ENCODE measurements around the gene VWA3A. TPM values are rescaled to one million over a fixed set of nuclear protein-coding genes. Genes with fewer than 3 reads are reported as not detected.

VWA3A gene
- total and polyA plus RNA-seq, 2 of the 8 experiments (the other 6 are each of a cell fraction or from before 2014, with no cell fraction given): 0.05 TPM; not detected in 1

GRCh38 chr16:22138482-22138881, 46.1 kb downstream of the VWA3A start:
- no peak for FAIRE-seq
- TF ChIP-seq PHF8 (conservative IDR thresholded peaks at IDR 0.05; ENCODE audit: low read depth, low read length) (no peak), RXRA (IDR thresholded peaks at IDR 0.05; ENCODE audit: insufficient read depth, low read depth, low read length) (no peak), SP4 (IDR thresholded peaks at IDR 0.05; ENCODE audit: low read length) (no peak), TBP (IDR thresholded peaks at IDR 0.05; ENCODE audit: low read depth, low read length) (no peak), TCF12 (IDR thresholded peaks at IDR 0.05; ENCODE audit: low read depth, low read length) (no peak), KDM4A (IDR thresholded peaks at IDR 0.05; ENCODE audit: low read depth, low read length, severe bottlenecking) (no peak), SIN3A (conservative IDR thresholded peaks at IDR 0.05 in 1 of 2, IDR thresholded peaks at IDR 0.05 in 1 of 2; ENCODE audit: low read depth in 1 of 2, low read length in 2 of 2) (no peak), E2F6 (IDR thresholded peaks at IDR 0.05) (no peak), SP1 (IDR thresholded peaks at IDR 0.05; ENCODE audit: low read depth, low read length) (no peak), HDAC2 (IDR thresholded peaks at IDR 0.05; ENCODE audit: borderline replicate concordance in 1 of 2, low read depth in 2 of 2, low read length in 2 of 2) (no peak), CHD1 (IDR thresholded peaks at IDR 0.05; ENCODE audit: low read depth, low read length) (no peak), RBBP5 (IDR thresholded peaks at IDR 0.05; ENCODE audit: borderline replicate concordance, low read depth, low read length) (no peak), GTF2F1 (IDR thresholded peaks at IDR 0.05; ENCODE audit: borderline replicate concordance, low read depth, low read length) (no peak)
- TF ChIP-seq, protein P1, sequence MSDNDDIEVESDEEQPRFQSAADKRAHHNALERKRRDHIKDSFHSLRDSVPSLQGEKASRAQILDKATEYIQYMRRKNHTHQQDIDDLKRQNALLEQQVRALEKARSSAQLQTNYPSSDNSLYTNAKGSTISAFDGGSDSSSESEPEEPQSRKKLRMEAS (IDR thresholded peaks at IDR 0.05): no peak

More at GRCh38 chr16:22138482-22138881, 46.1 kb downstream of the VWA3A start:
- H4K8ac ChIP-seq (ENCODE audit: extremely low read depth, insufficient read depth, low read length): no peak overlapping the region
- H2AK5ac ChIP-seq (ENCODE audit: low read depth, low read length): no peak overlapping the region
- H3K27me3 ChIP-seq (replicated peaks in 1 of 4; ENCODE audit: control insufficient read depth in 3 of 4, extremely low read depth in 1 of 4, insufficient read depth in 3 of 4, low read length in 3 of 4): no peaks in the 10 kb centered on the region; a peak in 1 of 7 replicates
- no peaks in the 10 kb centered on the region for H3K79me1 ChIP-seq (ENCODE audit: low read depth, low read length)
- H3K14ac ChIP-seq (ENCODE audit: insufficient read length): no peak overlapping the region
- no peak overlapping the region for H2BK120ac ChIP-seq (replicated peaks; ENCODE audit: low read depth, low read length)
- no peak overlapping the region for H3K56ac ChIP-seq (replicated peaks; ENCODE audit: insufficient read length, low read depth, low read length)
- H3K9me3 ChIP-seq (ENCODE audit: insufficient read depth in 2 of 2, low read depth in 1 of 2, low read length in 1 of 2): no peaks in the 10 kb centered on the region
- H3K23me2 ChIP-seq (ENCODE audit: low read depth, low read length): no peaks in the 10 kb centered on the region
- no peak overlapping the region for H2AFZ ChIP-seq (ENCODE audit: low read length)
- no peak overlapping the region for H4K5ac ChIP-seq (ENCODE audit: insufficient read length, low read depth, low read length)
- no peaks in the 10 kb centered on the region for H3K36me3 ChIP-seq (ENCODE audit: control insufficient read depth in 2 of 4, insufficient read depth in 4 of 4, low read length in 3 of 4)
- 94% methylated on average over 8 of the region's 8 CpGs; no CpG with 5 or more reads in 1 of the 2 experiments for whole genome bisulfite sequencing, 2 experiments (ENCODE audit: extremely low coverage in 1 of 2, insufficient coverage in 1 of 2, insufficient read length in 1 of 2, insufficient replicate concordance in 2 of 2, low coverage in 1 of 2, low lambda C conversion rate in 2 of 2, missing lambda C conversion rate in 1 of 2)
- no peaks in the 10 kb centered on the region for H3K4me1 ChIP-seq (replicated peaks in 1 of 4; ENCODE audit: control insufficient read depth in 3 of 4, insufficient read depth in 4 of 4, low read length in 3 of 4)
- H2BK20ac ChIP-seq (ENCODE audit: low read length): no peak overlapping the region
- H4K91ac ChIP-seq (replicated peaks; ENCODE audit: insufficient read length, low read length): no peak overlapping the region
- H3K4me3 ChIP-seq (ENCODE audit: extremely low read depth in 1 of 4, insufficient read depth in 2 of 4, low read depth in 3 of 4, low read length in 4 of 4): no peak overlapping the region
- ChIA-PET CTCF (ENCODE audit: partially characterized antibody) (interaction anchor here (0.5 to 7.5 kb wide), 5 partner anchors 13 to 571 kb away, joined by 3 to 42 read pairs (median 3); no protein-coding TSS in a partner anchor), POLR2A (ENCODE audit: partially characterized antibody) (no interaction called here)
- no peak overlapping the region for H2BK5ac ChIP-seq (ENCODE audit: low read depth, low read length)
- no peak overlapping the region for H3K23ac ChIP-seq (ENCODE audit: insufficient read length)
- H3K79me2 ChIP-seq (ENCODE audit: control insufficient read depth in 1 of 2, insufficient read depth in 2 of 2, low read length in 2 of 2): no peaks in the 10 kb centered on the region
- no peak overlapping the region for H3K9ac ChIP-seq (replicated peaks in 1 of 4; ENCODE audit: extremely low read depth in 1 of 4, low read depth in 3 of 4, low read length in 3 of 4)
- no peak overlapping the region for H2BK15ac ChIP-seq (ENCODE audit: low read length)
- no peak overlapping the region for H3K4me2 ChIP-seq (ENCODE audit: insufficient read depth in 1 of 2, low read depth in 2 of 2, low read length in 2 of 2)
- no peak overlapping the region for H2BK12ac ChIP-seq (ENCODE audit: low read depth, low read length)
- H4K20me1 ChIP-seq (replicated peaks in 1 of 2; ENCODE audit: control insufficient read depth in 1 of 2, insufficient read depth in 2 of 2, low read length in 2 of 2): no peaks in the 10 kb centered on the region
- H3K4ac ChIP-seq (replicated peaks; ENCODE audit: insufficient read length, low read depth, low read length): no peak overlapping the region
- DNase-seq (ENCODE audit: low read depth in 1 of 2, low spot score in 2 of 2): no peak
- no peak overlapping the region for H3K27ac ChIP-seq (ENCODE audit: low read depth, low read length)
- no peak overlapping the region for H3K18ac ChIP-seq (ENCODE audit: extremely low read depth, low read length)

Data from H1 (cell line).